Measurements from ENCODE around the gene OLFM4. TPM values are rescaled to one million over a fixed set of nuclear protein-coding genes. Genes with fewer than 3 reads are reported as not detected.

The OLFM4 gene
- total RNA-seq, 1 donor from 2014 or later = not detected

- H3K27ac ChIP-seq (ENCODE audit: low read depth, low read length) = no peak overlapping the region
- no peaks in the 10 kb centered on the region for H3K79me2 ChIP-seq (ENCODE audit: insufficient read depth, low read length)
- no peak overlapping the region for H3K4me3 ChIP-seq (ENCODE audit: insufficient read depth, low read depth, low read length)
- no peak for FAIRE-seq
- Mint-ChIP-seq H3K9me3 (ENCODE audit: unreplicated experiment) (no peaks in the 10 kb centered on the region), H3K4me3 (ENCODE audit: unreplicated experiment) (no peak overlapping the region), H3K27ac (ENCODE audit: unreplicated experiment) (no peak overlapping the region), H3K36me3 (ENCODE audit: low read depth, unreplicated experiment) (no peaks in the 10 kb centered on the region), H3K27me3 (ENCODE audit: low read depth, unreplicated experiment) (peaks cover 6% of the 10 kb centered on the region), H3K4me1 (ENCODE audit: low read depth, unreplicated experiment) (no peaks in the 10 kb centered on the region)
- no peaks in the 10 kb centered on the region for H3K27me3 ChIP-seq (ENCODE audit: insufficient read depth, low read length)
- H3K4me1 ChIP-seq (ENCODE audit: insufficient read depth, low read length) = no peaks in the 10 kb centered on the region
- H2AFZ ChIP-seq (ENCODE audit: low read depth, low read length) = no peak overlapping the region
- H3K4me2 ChIP-seq (ENCODE audit: low read length) = no peak overlapping the region
- H3K9me3 ChIP-seq (ENCODE audit: insufficient read depth, low read depth, low read length) = no peaks in the 10 kb centered on the region
- H3K9ac ChIP-seq (ENCODE audit: low read length) = no peak overlapping the region
- H4K20me1 ChIP-seq (ENCODE audit: insufficient read depth, low read length) = no peaks in the 10 kb centered on the region
- no peaks in the 10 kb centered on the region for H3K36me3 ChIP-seq (ENCODE audit: insufficient read depth, low read length)
- DNase-seq (ENCODE audit: low read depth) = no peak
- TF ChIP-seq EZH2 (IDR thresholded peaks at IDR 0.05; ENCODE audit: insufficient read depth, low read length) (no peak), CTCF (IDR thresholded peaks at IDR 0.05; ENCODE audit: insufficient read depth, low read depth, low read length) (no peak)
Observed at GRCh38 chr13:53064731-53065130, 36.1 kb downstream of the OLFM4 start.

DNA sequence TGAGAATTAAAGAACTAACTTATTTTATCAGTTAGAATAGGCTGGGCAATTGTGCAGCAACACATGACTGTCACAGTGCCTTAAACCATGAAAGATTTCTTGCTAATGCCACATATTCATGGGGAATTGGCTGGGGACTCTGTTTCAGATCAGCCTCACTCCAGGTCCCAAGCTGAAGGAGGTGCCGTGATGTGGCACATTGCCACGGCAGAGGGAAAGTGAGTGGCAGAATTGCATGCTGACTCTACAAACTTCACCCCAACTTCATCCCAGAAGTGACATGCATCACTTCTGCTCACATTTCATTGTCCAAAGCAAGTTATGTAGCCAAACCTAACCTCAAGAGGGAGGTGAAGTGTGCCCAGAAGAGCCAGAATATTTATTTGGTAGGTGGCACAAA is 37.8 kb downstream of the OLFM4 start:
- Histone ChIP-seq H3K4me2 (ENCODE audit: low read length) (no peak overlapping the region), H3K4me1 (ENCODE audit: insufficient read depth, low read length) (no peaks in the 10 kb centered on the region), H3K36me3 (ENCODE audit: insufficient read depth, low read length) (no peaks in the 10 kb centered on the region), H3K9me3 (ENCODE audit: insufficient read depth, low read depth, low read length) (no peaks in the 10 kb centered on the region), H4K20me1 (ENCODE audit: insufficient read depth, low read length) (no peaks in the 10 kb centered on the region), H3K4me3 (ENCODE audit: insufficient read depth, low read depth, low read length) (no peak overlapping the region), H2AFZ (ENCODE audit: low read depth, low read length) (no peak overlapping the region), H3K27ac (ENCODE audit: low read depth, low read length) (no peak overlapping the region), H3K79me2 (ENCODE audit: insufficient read depth, low read length) (no peaks in the 10 kb centered on the region), H3K9ac (ENCODE audit: low read length) (no peak overlapping the region), H3K27me3 (ENCODE audit: insufficient read depth, low read length) (no peaks in the 10 kb centered on the region)
- H3K36me3 Mint-ChIP-seq (ENCODE audit: low read depth, unreplicated experiment) = no peaks in the 10 kb centered on the region
- H3K9me3 Mint-ChIP-seq (ENCODE audit: unreplicated experiment) = no peaks in the 10 kb centered on the region
- no peaks in the 10 kb centered on the region for H3K4me1 Mint-ChIP-seq (ENCODE audit: low read depth, unreplicated experiment)
- H3K27me3 Mint-ChIP-seq (ENCODE audit: low read depth, unreplicated experiment) = peaks cover 3% of the 10 kb centered on the region
- DNase-seq (ENCODE audit: low read depth) = no peak
- H3K27ac Mint-ChIP-seq (ENCODE audit: unreplicated experiment) = no peak overlapping the region
- no peak overlapping the region for H3K4me3 Mint-ChIP-seq (ENCODE audit: unreplicated experiment)
- FAIRE-seq = no peak
- no peak for TF ChIP-seq CTCF (IDR thresholded peaks at IDR 0.05; ENCODE audit: insufficient read depth, low read depth, low read length)
- TF ChIP-seq EZH2 (IDR thresholded peaks at IDR 0.05; ENCODE audit: insufficient read depth, low read length) = no peak

DNA sequence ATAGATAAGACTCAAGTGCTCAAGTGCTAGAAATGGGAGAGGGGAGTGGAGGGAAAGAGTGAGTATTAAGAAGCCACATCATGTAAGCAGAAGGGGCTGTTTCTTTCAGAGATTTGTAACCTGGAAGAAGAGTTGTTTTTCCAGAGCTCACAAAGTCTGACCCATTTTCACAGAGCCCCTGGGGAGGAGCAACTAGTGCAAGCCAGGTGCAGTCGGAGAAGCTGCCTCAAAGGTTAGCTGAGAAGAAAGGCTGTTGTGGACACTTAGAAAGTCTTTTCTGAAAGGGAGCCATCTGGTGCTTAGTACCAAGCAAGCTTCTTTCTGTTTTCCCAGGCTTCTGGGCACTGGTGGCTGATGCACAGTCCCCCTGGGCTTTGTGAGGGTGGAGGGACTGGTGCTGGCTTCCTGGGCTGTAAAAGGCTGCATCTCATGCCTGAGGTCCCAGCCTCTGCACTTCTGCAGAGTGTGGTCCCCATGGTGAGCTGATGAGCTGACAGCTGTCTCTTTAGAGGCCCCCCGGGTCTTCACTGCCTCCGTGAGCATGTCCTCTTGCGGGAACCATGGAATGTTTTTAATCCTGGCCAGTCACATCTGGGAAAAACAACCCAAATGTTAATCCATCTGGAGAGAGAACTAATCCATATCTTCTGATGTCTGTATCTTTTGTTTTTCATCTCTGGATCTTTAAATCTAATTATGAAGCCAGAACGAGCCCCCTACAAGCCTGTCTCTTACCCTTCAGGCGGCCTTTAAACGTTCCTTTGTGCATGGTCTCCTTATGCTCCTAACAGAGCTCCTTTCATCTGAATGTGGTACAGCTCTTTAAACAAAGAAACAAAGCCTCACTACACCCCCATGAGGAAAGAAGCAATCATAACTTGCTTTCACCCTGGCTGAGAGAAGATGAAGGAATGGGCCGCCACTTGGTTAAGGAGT is 40.2 kb downstream of the OLFM4 start:
- no peaks in the 10 kb centered on the region for H3K36me3 ChIP-seq (ENCODE audit: insufficient read depth, low read length)
- no peaks in the 10 kb centered on the region for H3K79me2 ChIP-seq (ENCODE audit: insufficient read depth, low read length)
- no peaks in the 10 kb centered on the region for H3K36me3 Mint-ChIP-seq (ENCODE audit: low read depth, unreplicated experiment)
- no peak overlapping the region for H3K4me3 ChIP-seq (ENCODE audit: insufficient read depth, low read depth, low read length)
- H3K27ac Mint-ChIP-seq (ENCODE audit: unreplicated experiment) = no peak overlapping the region
- no peaks in the 10 kb centered on the region for H3K4me1 ChIP-seq (ENCODE audit: insufficient read depth, low read length)
- H2AFZ ChIP-seq (ENCODE audit: low read depth, low read length) = no peak overlapping the region
- no peak overlapping the region for H3K9ac ChIP-seq (ENCODE audit: low read length)
- H3K27me3 Mint-ChIP-seq (ENCODE audit: low read depth, unreplicated experiment) = peaks cover 5% of the 10 kb centered on the region
- no peak overlapping the region for H3K27ac ChIP-seq (ENCODE audit: low read depth, low read length)
- H3K4me2 ChIP-seq (ENCODE audit: low read length) = no peak overlapping the region
- DNase-seq (ENCODE audit: low read depth) (no peak), FAIRE-seq (no peak)
- no peaks in the 10 kb centered on the region for H3K9me3 ChIP-seq (ENCODE audit: insufficient read depth, low read depth, low read length)
- TF ChIP-seq EZH2 (IDR thresholded peaks at IDR 0.05; ENCODE audit: insufficient read depth, low read length) (no peak), CTCF (IDR thresholded peaks at IDR 0.05; ENCODE audit: insufficient read depth, low read depth, low read length) (no peak)
- no peaks in the 10 kb centered on the region for H4K20me1 ChIP-seq (ENCODE audit: insufficient read depth, low read length)
- no peaks in the 10 kb centered on the region for H3K27me3 ChIP-seq (ENCODE audit: insufficient read depth, low read length)
- H3K4me3 Mint-ChIP-seq (ENCODE audit: unreplicated experiment) = no peak overlapping the region
- H3K9me3 Mint-ChIP-seq (ENCODE audit: unreplicated experiment) = no peaks in the 10 kb centered on the region
- H3K4me1 Mint-ChIP-seq (ENCODE audit: low read depth, unreplicated experiment) = no peaks in the 10 kb centered on the region
